Measurements from ENCODE around the gene DGKI. TPM values are rescaled to one million over a fixed set of nuclear protein-coding genes. Genes with fewer than 3 reads are reported as not detected.

DGKI gene
- total RNA-seq, 1 experiment from 2014 or later, result 0.15 TPM

- DNase-seq (ENCODE audit: low read depth, low spot score), result no peak
- TF ChIP-seq TCF7L2 (IDR thresholded peaks at IDR 0.05; ENCODE audit: borderline replicate concordance, extremely low read depth, insufficient read depth, insufficient read length) (no peak), SRF (IDR thresholded peaks at IDR 0.05; ENCODE audit: low read depth) (no peak), POLR2AphosphoS5 (IDR thresholded peaks at IDR 0.05; ENCODE audit: low read depth, low read length) (no peak), SIN3A (IDR thresholded peaks at IDR 0.05; ENCODE audit: low read depth) (no peak)
- CTCF ChIA-PET, result no interaction called here
Observed at GRCh38 chr7:137768366-137768765, 78.4 kb downstream of the DGKI start.

GRCh38 chr7:137762334-137762733, 84.4 kb downstream of the DGKI start:
- H3K9me3 ChIP-seq (ENCODE audit: control insufficient read depth in 1 of 2, insufficient read depth in 1 of 2, low read depth in 1 of 2, low read length in 2 of 2), result no peaks in the 10 kb centered on the region
- no peak overlapping the region for H2AFZ ChIP-seq (ENCODE audit: low read depth, low read length, poor library complexity, severe bottlenecking)
- H3K27me3 ChIP-seq (ENCODE audit: insufficient read depth, low read length), result peaks cover 60% of the 10 kb centered on the region
- ATAC-seq (no peak), DNase-seq (ENCODE audit: low read depth, low spot score) (no peak)
- no peak overlapping the region for H3K4me3 ChIP-seq (replicated peaks in 1 of 2; ENCODE audit: low read depth in 1 of 2, low read length in 2 of 2)
- intact Hi-C loops (cut with micrococcal nuclease), result no loop called here
- H3K4me1 ChIP-seq (ENCODE audit: control insufficient read depth in 1 of 2, insufficient read depth in 2 of 2, low read length in 2 of 2), result no peaks in the 10 kb centered on the region
- H4K20me1 ChIP-seq (ENCODE audit: insufficient read depth), result no peaks in the 10 kb centered on the region
- ChIA-PET POLR2A (no interaction called here), RAD21 (ENCODE audit: low non-redundant PET in 1 of 2, low total read pairs in 2 of 2, uncharacterized antibody in 2 of 2, unreplicated experiment in 2 of 2) (no interaction called here), CTCF (no interaction called here)
- TF ChIP-seq SP1 (IDR thresholded peaks at IDR 0.05; ENCODE audit: low read depth) (no peak), FOSL1 (IDR thresholded peaks at IDR 0.05; ENCODE audit: low read depth) (no peak), ZBTB33 (IDR thresholded peaks at IDR 0.05; ENCODE audit: extremely low read depth, insufficient replicate concordance, low read length) (no peak), EZH2phosphoT487 (IDR thresholded peaks at IDR 0.05; ENCODE audit: borderline replicate concordance) (no peak)
- H3K79me2 ChIP-seq (ENCODE audit: insufficient read depth, low read length), result no peaks in the 10 kb centered on the region
- no peak overlapping the region for H3K27ac ChIP-seq (ENCODE audit: low read depth, low read length)
- H3K9me2 ChIP-seq (ENCODE audit: insufficient read depth), result no peaks in the 10 kb centered on the region
- no peaks in the 10 kb centered on the region for H3K36me3 ChIP-seq (ENCODE audit: control insufficient read depth in 1 of 2, insufficient read depth in 2 of 2, low read length in 2 of 2)
- H3K4me2 ChIP-seq (ENCODE audit: low read length), result no peak overlapping the region
- no peak overlapping the region for H3K9ac ChIP-seq (ENCODE audit: low read length)
- no TSS peak for BruUV-seq (replicated peaks)

More at GRCh38 chr7:137768366-137768765, 78.4 kb downstream of the DGKI start:
- H3K9me3 ChIP-seq (ENCODE audit: control insufficient read depth in 1 of 2, insufficient read depth in 1 of 2, low read depth in 1 of 2, low read length in 2 of 2), result no peaks in the 10 kb centered on the region
- no peaks in the 10 kb centered on the region for H3K79me2 ChIP-seq (ENCODE audit: insufficient read depth, low read length)
- no peak overlapping the region for H2AFZ ChIP-seq (ENCODE audit: low read depth, low read length, poor library complexity, severe bottlenecking)
- BruUV-seq (replicated peaks), result no TSS peak
- intact Hi-C loops (cut with micrococcal nuclease), result no loop called here
- no peaks in the 10 kb centered on the region for H3K9me2 ChIP-seq (ENCODE audit: insufficient read depth)
- H3K4me2 ChIP-seq (ENCODE audit: low read length), result no peak overlapping the region
- ATAC-seq, result no peak
- H3K4me1 ChIP-seq (ENCODE audit: control insufficient read depth in 1 of 2, insufficient read depth in 2 of 2, low read length in 2 of 2), result no peaks in the 10 kb centered on the region
- ChIA-PET RAD21 (ENCODE audit: low non-redundant PET in 1 of 2, low total read pairs in 2 of 2, uncharacterized antibody in 2 of 2, unreplicated experiment in 2 of 2) (no interaction called here), POLR2A (no interaction called here)
- no peak overlapping the region for H3K4me3 ChIP-seq (replicated peaks in 1 of 2; ENCODE audit: low read depth in 1 of 2, low read length in 2 of 2)
- no peaks in the 10 kb centered on the region for H3K36me3 ChIP-seq (ENCODE audit: control insufficient read depth in 1 of 2, insufficient read depth in 2 of 2, low read length in 2 of 2)
- H3K9ac ChIP-seq (ENCODE audit: low read length), result no peak overlapping the region
- peaks cover 36% of the 10 kb centered on the region for H3K27me3 ChIP-seq (ENCODE audit: insufficient read depth, low read length)
- H4K20me1 ChIP-seq (ENCODE audit: insufficient read depth), result no peaks in the 10 kb centered on the region
- H3K27ac ChIP-seq (ENCODE audit: low read depth, low read length), result no peak overlapping the region

All from HCT116 (cell line).